NCI-H146 treated with DMSO at 0.1 percent for 48 hours (cell line): ENCODE measurements around the gene NT5M.
A peak's percentile ranks its signal among the peaks of the same experiment; 100 is the strongest.
"Not testable (repeated sequence)": the region's sequence is repeated elsewhere in the genome, so short reads cannot be mapped to it uniquely, and the experiment has no call there.

Source experiments
- DNase-seq: peaks from one replicate; lab custom pipeline; 2025; ENCODE audit not compliant: unreplicated experiment; lab: John Stamatoyannopoulos, UW

Gene NT5M

GRCh38 chr17:17375841-17376240 is 72.7 kb downstream of the NT5M start:
- DNase-seq, result no peak

GRCh38 chr17:17376362-17376761 is 73.2 kb downstream of the NT5M start:
- DNase-seq, result no peak

- DNase-seq, result no peak
Observed at GRCh38 chr17:17377071-17377967, 74.1 kb downstream of the NT5M start.

GRCh38 chr17:17379197-17379991 is 76.2 kb downstream of the NT5M start:
- DNase-seq, result no peak

GRCh38 chr17:17380145-17380925 is 77.2 kb downstream of the NT5M start:
- DNase-seq, result no peak

GRCh38 chr17:17381446-17382064 is 78.4 kb downstream of the NT5M start:
- DNase-seq, result no peak

- DNase-seq, result no peak
Observed at GRCh38 chr17:17382065-17382459, 78.9 kb downstream of the NT5M start.

- no peak for DNase-seq
Observed at GRCh38 chr17:17382971-17383370, 79.8 kb downstream of the NT5M start.

- not testable (repeated sequence) for DNase-seq
Observed at GRCh38 chr17:17383431-17384290, 80.5 kb downstream of the NT5M start.

- no peak for DNase-seq
Observed at GRCh38 chr17:17384291-17384615, 81.1 kb downstream of the NT5M start.

GRCh38 chr17:17384961-17385360 is 81.8 kb downstream of the NT5M start:
- no peak for DNase-seq

- DNase-seq, result no peak
Observed at GRCh38 chr17:17385491-17385890, 82.3 kb downstream of the NT5M start.

GRCh38 chr17:17386094-17386800 is 83.1 kb downstream of the NT5M start:
- DNase-seq, result no peak

- peak; percentile 82 for DNase-seq
Observed at GRCh38 chr17:17387017-17387497, 83.9 kb downstream of the NT5M start.

GRCh38 chr17:17387498-17388362 is 84.6 kb downstream of the NT5M start:
- peak; percentile 38 for DNase-seq

GRCh38 chr17:17388657-17389496 is 85.7 kb downstream of the NT5M start:
- no peak for DNase-seq

- DNase-seq, result no peak
Observed at GRCh38 chr17:17391668-17392370, 88.6 kb downstream of the NT5M start.
